ENCODE data around the gene SALL4. TPM values are rescaled to one million over a fixed set of nuclear protein-coding genes. Genes with fewer than 3 reads are reported as not detected.

Gene SALL4
- total and polyA plus RNA-seq, 2 donors (not counting 3 experiments of a cell fraction or from before 2014, with no cell fraction given) = 1.3 to 1.9 TPM

- H3K4me1 ChIP-seq (ENCODE audit: control insufficient read depth, extremely low read depth, insufficient read depth, low read length) = no peaks in the 10 kb centered on the region
- no peaks in the 10 kb centered on the region for H4K20me1 ChIP-seq (replicated peaks; ENCODE audit: control insufficient read depth, extremely low read depth, insufficient read depth, low read length)
- H3K27ac ChIP-seq (ENCODE audit: insufficient read depth, low read depth, low read length) = no peak overlapping the region
- H3K4me2 ChIP-seq (ENCODE audit: insufficient read depth, low read length) = no peak overlapping the region
- ChIA-PET POLR2A (no interaction called here), CTCF (no interaction called here)
- no peak overlapping the region for H2AFZ ChIP-seq (ENCODE audit: low read depth, low read length)
- no TSS peak for BruUV-seq (replicated peaks)
- TF ChIP-seq CTCF (IDR thresholded peaks at IDR 0.05; ENCODE audit: extremely low read depth in 1 of 2, insufficient read depth in 1 of 2, low read depth in 1 of 2, low read length in 2 of 2) (no peak), MYC (IDR thresholded peaks at IDR 0.05; ENCODE audit: low read depth, low read length) (no peak), FOS (IDR thresholded peaks at IDR 0.05; ENCODE audit: borderline replicate concordance, insufficient read depth, low read length) (no peak), POLR2A (IDR thresholded peaks at IDR 0.05; ENCODE audit: low read depth, low read length) (no peak), GATA2 (IDR thresholded peaks at IDR 0.05; ENCODE audit: insufficient read depth, insufficient read length, low read depth, low read length) (no peak), POLR2AphosphoS5 (IDR thresholded peaks at IDR 0.05; ENCODE audit: insufficient read depth, low read depth, low read length) (no peak), EZH2 (IDR thresholded peaks at IDR 0.05; ENCODE audit: borderline replicate concordance, low read depth, low read length, severe bottlenecking) (no peak), MAX (IDR thresholded peaks at IDR 0.05; ENCODE audit: insufficient read depth, insufficient read length) (no peak), JUN (IDR thresholded peaks at IDR 0.05; ENCODE audit: borderline replicate concordance, insufficient read depth, insufficient read length, low read depth) (no peak)
- FAIRE-seq (peak; percentile 53), DNase-seq (ENCODE audit: low read depth, low spot score) (peak; percentile 15)
- H3K36me3 ChIP-seq (ENCODE audit: control insufficient read depth in 2 of 2, extremely low read depth in 1 of 2, insufficient read depth in 2 of 2, low read length in 2 of 2) = no peaks in the 10 kb centered on the region
- no peaks in the 10 kb centered on the region for H3K9me3 ChIP-seq (replicated peaks; ENCODE audit: control insufficient read depth, insufficient read depth, low read length)
- no peaks in the 10 kb centered on the region for H3K79me2 ChIP-seq (ENCODE audit: control insufficient read depth, insufficient read depth, low read length)
- no peaks in the 10 kb centered on the region for H3K9me1 ChIP-seq (replicated peaks; ENCODE audit: control insufficient read depth, extremely low read depth, insufficient read depth, low read length)
- intact Hi-C loops (cut with micrococcal nuclease) (loop anchor here (5.0 to 10.0 kb wide), 3 partner anchors 73 to 405 kb away; no protein-coding TSS in a partner anchor), dilution Hi-C loops (cut with MboI; ENCODE audit: extremely low pct_ligation_motif_present, low sequenced_read_pairs) (no loop called here)
- no peak overlapping the region for H3K4me3 ChIP-seq (replicated peaks in 1 of 3; ENCODE audit: insufficient read depth in 1 of 3, low read depth in 1 of 3, low read length in 3 of 3)
- no peaks in the 10 kb centered on the region for H3K27me3 ChIP-seq (ENCODE audit: control insufficient read depth in 2 of 2, insufficient read depth in 2 of 2, low read length in 2 of 2)
- H3K9ac ChIP-seq (replicated peaks; ENCODE audit: extremely low read depth, insufficient read depth, low read length) = no peak overlapping the region
Measured at GRCh38 chr20:51769976-51770615, 32.2 kb downstream of the SALL4 start.

Measured in endothelial cell of umbilical vein (primary cell).